ENCODE results near the gene SNCA.

The SNCA gene

DNA sequence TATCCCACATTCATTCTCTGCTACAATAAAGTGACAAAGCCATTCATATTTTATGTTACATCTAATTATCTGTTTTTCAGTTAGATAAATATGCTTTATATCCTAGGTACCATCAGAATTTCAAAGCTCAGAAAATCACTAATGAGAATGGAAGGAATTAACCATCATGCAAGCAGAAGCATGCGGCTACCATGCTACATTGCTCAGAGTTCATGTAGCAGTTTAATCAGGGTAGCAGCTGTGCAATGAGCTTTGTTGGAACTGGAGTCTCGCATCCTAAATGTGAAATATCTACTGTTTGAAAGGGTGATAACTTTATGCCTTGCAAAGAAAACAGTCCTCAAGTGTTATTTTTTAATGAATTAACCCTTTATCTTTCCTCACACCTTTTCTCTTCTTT lies 77.5 kb downstream of the SNCA start:
- Histone ChIP-seq H3K36me3 (no peaks in the 10 kb centered on the region), H3K27me3 (no peaks in the 10 kb centered on the region), H3K4me3 (ENCODE audit: low read depth in 1 of 2, low read length in 1 of 2) (no peak overlapping the region), H3K9me3 (no peaks in the 10 kb centered on the region), H3K27ac (no peak overlapping the region), H3K4me1 (ENCODE audit: control insufficient read depth in 1 of 2, insufficient read depth in 1 of 2, low read depth in 1 of 2, low read length in 1 of 2) (no peaks in the 10 kb centered on the region)
- TF ChIP-seq, protein P1, sequence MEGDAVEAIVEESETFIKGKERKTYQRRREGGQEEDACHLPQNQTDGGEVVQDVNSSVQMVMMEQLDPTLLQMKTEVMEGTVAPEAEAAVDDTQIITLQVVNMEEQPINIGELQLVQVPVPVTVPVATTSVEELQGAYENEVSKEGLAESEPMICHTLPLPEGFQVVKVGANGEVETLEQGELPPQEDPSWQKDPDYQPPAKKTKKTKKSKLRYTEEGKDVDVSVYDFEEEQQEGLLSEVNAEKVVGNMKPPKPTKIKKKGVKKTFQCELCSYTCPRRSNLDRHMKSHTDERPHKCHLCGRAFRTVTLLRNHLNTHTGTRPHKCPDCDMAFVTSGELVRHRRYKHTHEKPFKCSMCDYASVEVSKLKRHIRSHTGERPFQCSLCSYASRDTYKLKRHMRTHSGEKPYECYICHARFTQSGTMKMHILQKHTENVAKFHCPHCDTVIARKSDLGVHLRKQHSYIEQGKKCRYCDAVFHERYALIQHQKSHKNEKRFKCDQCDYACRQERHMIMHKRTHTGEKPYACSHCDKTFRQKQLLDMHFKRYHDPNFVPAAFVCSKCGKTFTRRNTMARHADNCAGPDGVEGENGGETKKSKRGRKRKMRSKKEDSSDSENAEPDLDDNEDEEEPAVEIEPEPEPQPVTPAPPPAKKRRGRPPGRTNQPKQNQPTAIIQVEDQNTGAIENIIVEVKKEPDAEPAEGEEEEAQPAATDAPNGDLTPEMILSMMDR (IDR thresholded peaks at IDR 0.05), result no peak

DNA sequence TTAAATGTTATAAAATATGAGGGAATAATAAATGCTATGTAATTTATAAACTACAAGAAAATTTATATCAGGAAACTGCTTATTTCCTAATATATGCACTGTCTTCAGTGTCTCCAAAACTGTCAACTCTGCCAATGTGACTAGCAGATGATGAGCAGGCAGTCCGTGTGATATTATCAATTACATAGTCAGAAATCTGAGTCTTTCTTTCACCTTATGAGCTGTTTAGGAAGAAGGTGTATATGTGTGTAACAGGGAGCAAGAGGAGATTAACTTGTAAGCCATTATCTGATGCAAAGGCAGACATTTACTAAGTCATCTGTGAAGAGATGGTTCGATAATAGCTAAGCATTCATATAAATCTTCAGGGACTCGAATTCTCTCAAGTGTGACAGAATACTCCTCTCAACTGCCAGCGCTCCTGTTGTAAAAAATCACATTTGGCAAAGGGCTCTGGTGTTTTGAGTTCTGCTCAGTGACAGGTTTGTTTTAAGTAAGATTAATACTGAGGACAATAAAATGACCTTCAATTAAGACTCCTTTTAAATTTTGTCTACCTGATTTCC lies 79.7 kb downstream of the SNCA start:
- H3K9me3 ChIP-seq, result no peaks in the 10 kb centered on the region
- no peak overlapping the region for H3K4me3 ChIP-seq (ENCODE audit: low read depth in 1 of 2, low read length in 1 of 2)
- TF ChIP-seq, protein P1 (IDR thresholded peaks at IDR 0.05), result no peak
- H3K27me3 ChIP-seq, result no peaks in the 10 kb centered on the region
- H3K27ac ChIP-seq, result no peak overlapping the region
- H3K4me1 ChIP-seq (ENCODE audit: control insufficient read depth in 1 of 2, insufficient read depth in 1 of 2, low read depth in 1 of 2, low read length in 1 of 2), result no peaks in the 10 kb centered on the region
- H3K36me3 ChIP-seq, result no peaks in the 10 kb centered on the region

DNA sequence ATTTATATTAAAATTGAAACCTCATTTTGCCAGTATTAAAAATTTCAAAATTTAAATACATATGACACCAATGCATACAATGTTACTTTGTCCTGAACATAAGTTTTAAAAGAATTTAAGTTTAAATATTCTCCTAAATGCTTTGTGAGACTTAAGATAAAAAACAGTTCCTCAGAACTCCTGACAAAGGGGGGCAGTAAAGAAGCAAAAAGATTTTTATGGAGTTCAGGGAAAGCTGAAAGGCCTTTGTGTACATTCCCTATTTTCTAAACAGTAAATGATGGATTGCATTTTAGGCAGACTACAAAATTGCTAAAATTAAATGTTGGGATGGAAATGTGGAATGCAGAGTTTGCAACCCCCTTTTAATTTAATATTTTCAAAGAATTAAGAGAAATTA lies 81.7 kb downstream of the SNCA start:
- TF ChIP-seq, protein P1 (IDR thresholded peaks at IDR 0.05), result no peak
- Histone ChIP-seq H3K36me3 (no peaks in the 10 kb centered on the region), H3K4me3 (ENCODE audit: low read depth in 1 of 2, low read length in 1 of 2) (no peak overlapping the region)

DNA sequence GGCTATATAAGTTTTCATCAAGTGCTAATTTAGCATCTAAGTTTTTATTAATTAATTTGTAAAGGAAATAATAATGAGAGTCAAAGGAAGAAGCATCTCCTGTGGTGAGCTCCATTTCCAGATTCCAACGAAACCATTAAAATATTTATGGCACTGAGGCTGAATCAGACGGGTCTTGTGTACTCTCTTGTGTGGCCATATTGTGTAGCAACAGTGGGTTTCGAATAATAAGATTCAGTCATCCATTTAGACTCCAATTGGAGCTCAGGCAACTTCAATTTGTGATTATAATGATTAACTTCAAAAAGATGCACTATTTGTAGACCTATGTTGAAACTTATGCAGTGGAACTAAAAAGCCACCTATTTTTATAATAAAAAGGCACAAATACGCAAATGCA lies 82.4 kb downstream of the SNCA start:
- Histone ChIP-seq H3K27me3 (no peaks in the 10 kb centered on the region), H3K9me3 (no peaks in the 10 kb centered on the region), H3K36me3 (no peaks in the 10 kb centered on the region), H3K4me1 (ENCODE audit: control insufficient read depth in 1 of 2, insufficient read depth in 1 of 2, low read depth in 1 of 2, low read length in 1 of 2) (no peaks in the 10 kb centered on the region), H3K27ac (no peak overlapping the region), H3K4me3 (ENCODE audit: low read depth in 1 of 2, low read length in 1 of 2) (no peak overlapping the region)
- TF ChIP-seq, protein P1 (IDR thresholded peaks at IDR 0.05), result no peak

More for the DNA sequence above, 81.7 kb downstream of the SNCA start:
- H3K9me3 ChIP-seq, result no peaks in the 10 kb centered on the region
- no peaks in the 10 kb centered on the region for H3K27me3 ChIP-seq
- H3K27ac ChIP-seq, result no peak overlapping the region
- H3K4me1 ChIP-seq (ENCODE audit: control insufficient read depth in 1 of 2, insufficient read depth in 1 of 2, low read depth in 1 of 2, low read length in 1 of 2), result no peaks in the 10 kb centered on the region

DNA sequence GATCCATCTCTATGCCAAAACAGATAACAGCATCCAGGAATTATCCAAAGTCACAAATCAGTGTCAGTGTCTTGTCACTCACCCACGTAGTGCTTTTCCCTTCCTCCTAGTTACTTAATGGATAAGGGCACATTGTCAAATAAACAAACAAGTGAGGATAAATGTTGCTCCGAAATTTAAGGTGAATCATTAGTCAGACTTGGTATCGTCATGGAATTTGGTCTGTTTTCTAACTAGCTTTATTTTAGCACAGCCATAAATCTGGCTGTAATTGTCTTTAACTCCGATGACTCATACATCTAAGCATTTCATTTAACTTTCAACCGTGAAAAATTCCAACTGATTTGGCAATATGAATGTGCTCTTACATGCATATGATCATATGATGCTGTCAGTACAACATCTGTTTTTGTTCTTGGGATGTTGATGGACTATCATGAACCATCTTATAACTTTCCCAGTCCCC lies 83.3 kb downstream of the SNCA start:
- Histone ChIP-seq H3K27me3 (no peaks in the 10 kb centered on the region), H3K36me3 (no peaks in the 10 kb centered on the region), H3K4me1 (ENCODE audit: control insufficient read depth in 1 of 2, insufficient read depth in 1 of 2, low read depth in 1 of 2, low read length in 1 of 2) (no peaks in the 10 kb centered on the region), H3K4me3 (ENCODE audit: low read depth in 1 of 2, low read length in 1 of 2) (no peak overlapping the region), H3K27ac (no peak overlapping the region), H3K9me3 (no peaks in the 10 kb centered on the region)
- TF ChIP-seq, protein P1 (IDR thresholded peaks at IDR 0.05), result no peak
